ENCODE results near the gene ESRRA. TPM values are rescaled to one million over a fixed set of nuclear protein-coding genes. Genes with fewer than 3 reads are reported as not detected.

Gene ESRRA
- total and polyA plus RNA-seq, 2 of the 13 experiments (the other 11 are each of a cell fraction or from before 2014, with no cell fraction given), result 18.1 to 36.3 TPM

Small RNA genes within 50 kb of the gene (microRNA-seq; reads per million reads assigned to microRNA genes)
- gene MIR7155, result not detected

Small RNA genes within 50 kb of the gene (small RNA-seq; reads per million reads assigned to genes)
- gene MIR7155 (ENCODE audit: insufficient read depth in 2 of 3, insufficient read length in 3 of 3, low read depth in 2 of 3, low replicate concordance in 1 of 3) (0 reads per million in 3 experiments), gene RF00019 (ENCODE audit: insufficient read depth in 2 of 3, insufficient read length in 3 of 3, low read depth in 2 of 3, low replicate concordance in 1 of 3) (0 reads per million in 3 experiments)

Other genes with a start within 250 kb of the ESRRA start
- gene MACROD1, start 139.4 kb upstream of the ESRRA start, total RNA-seq (2016; rRNA removed; fragmentation: Illumina TruSeq; extraction: Trizol), result 34.5 and 39.6 TPM in 2 replicates
- gene MACROD1, start 139.4 kb upstream of the ESRRA start, polyA plus RNA-seq (2011; rRNA removed), result 23.1 and 33.3 TPM in 2 replicates
- gene STIP1, start 119.4 kb upstream of the ESRRA start, total RNA-seq (2016; rRNA removed; fragmentation: Illumina TruSeq; extraction: Trizol), result 217 and 245 TPM in 2 replicates
- 81.1 and 83.3 TPM in 2 replicates for gene STIP1, start 119.4 kb upstream of the ESRRA start, polyA plus RNA-seq (2011; rRNA removed)
- gene FERMT3, start 98.8 kb upstream of the ESRRA start, total RNA-seq (2016; rRNA removed; fragmentation: Illumina TruSeq; extraction: Trizol), result not detected in 2 replicates
- gene FERMT3, start 98.8 kb upstream of the ESRRA start, polyA plus RNA-seq (2011; rRNA removed), result 0.16 and 0.29 TPM in 2 replicates
- gene TRPT1, start 79.3 kb upstream of the ESRRA start, total RNA-seq (2016; rRNA removed; fragmentation: Illumina TruSeq; extraction: Trizol), result 21.0 and 24.8 TPM in 2 replicates
- 40.7 and 45.1 TPM in 2 replicates for gene TRPT1, start 79.3 kb upstream of the ESRRA start, polyA plus RNA-seq (2011; rRNA removed)
- 38.5 and 39.8 TPM in 2 replicates for gene NUDT22, start 79.2 kb upstream of the ESRRA start, total RNA-seq (2016; rRNA removed; fragmentation: Illumina TruSeq; extraction: Trizol)
- gene NUDT22, start 79.2 kb upstream of the ESRRA start, polyA plus RNA-seq (2011; rRNA removed), result 33.5 and 38.6 TPM in 2 replicates
- 7.1 and 10.3 TPM in 2 replicates for gene DNAJC4, start 75.0 kb upstream of the ESRRA start, total RNA-seq (2016; rRNA removed; fragmentation: Illumina TruSeq; extraction: Trizol)
- gene DNAJC4, start 75.0 kb upstream of the ESRRA start, polyA plus RNA-seq (2011; rRNA removed), result 60.8 and 70.9 TPM in 2 replicates
- gene VEGFB, start 70.9 kb upstream of the ESRRA start, total RNA-seq (2016; rRNA removed; fragmentation: Illumina TruSeq; extraction: Trizol), result 10.1 and 11.3 TPM in 2 replicates
- 9.0 and 10.8 TPM in 2 replicates for gene VEGFB, start 70.9 kb upstream of the ESRRA start, polyA plus RNA-seq (2011; rRNA removed)
- gene FKBP2, start 64.4 kb upstream of the ESRRA start, total RNA-seq (2016; rRNA removed; fragmentation: Illumina TruSeq; extraction: Trizol), result 29.4 and 53.3 TPM in 2 replicates
- gene FKBP2, start 64.4 kb upstream of the ESRRA start, polyA plus RNA-seq (2011; rRNA removed), result 30.1 and 36.0 TPM in 2 replicates
- gene PPP1R14B, start 58.6 kb upstream of the ESRRA start, total RNA-seq (2016; rRNA removed; fragmentation: Illumina TruSeq; extraction: Trizol), result 120 and 148 TPM in 2 replicates
- gene PPP1R14B, start 58.6 kb upstream of the ESRRA start, polyA plus RNA-seq (2011; rRNA removed), result 110 and 111 TPM in 2 replicates
- gene PLCB3, start 54.0 kb upstream of the ESRRA start, total RNA-seq (2016; rRNA removed; fragmentation: Illumina TruSeq; extraction: Trizol), result 11.0 and 13.8 TPM in 2 replicates
- 7.5 and 9.0 TPM in 2 replicates for gene PLCB3, start 54.0 kb upstream of the ESRRA start, polyA plus RNA-seq (2011; rRNA removed)
- 28.5 and 33.0 TPM in 2 replicates for gene BAD, start 20.9 kb upstream of the ESRRA start, total RNA-seq (2016; rRNA removed; fragmentation: Illumina TruSeq; extraction: Trizol)
- gene BAD, start 20.9 kb upstream of the ESRRA start, polyA plus RNA-seq (2011; rRNA removed), result 17.9 and 21.2 TPM in 2 replicates
- 10.3 and 13.2 TPM in 2 replicates for gene GPR137, start 19.7 kb upstream of the ESRRA start, total RNA-seq (2016; rRNA removed; fragmentation: Illumina TruSeq; extraction: Trizol)
- gene GPR137, start 19.7 kb upstream of the ESRRA start, polyA plus RNA-seq (2011; rRNA removed), result 8.5 and 10.4 TPM in 2 replicates
- not detected in 2 replicates for gene KCNK4, start 14.2 kb upstream of the ESRRA start, total RNA-seq (2016; rRNA removed; fragmentation: Illumina TruSeq; extraction: Trizol)
- gene KCNK4, start 14.2 kb upstream of the ESRRA start, polyA plus RNA-seq (2011; rRNA removed), result not detected in 2 replicates
- gene CATSPERZ, start 5.2 kb upstream of the ESRRA start, total RNA-seq (2016; rRNA removed; fragmentation: Illumina TruSeq; extraction: Trizol), result 0.22 and 0.73 TPM in 2 replicates
- 0.16 and 0.48 TPM in 2 replicates for gene CATSPERZ, start 5.2 kb upstream of the ESRRA start, polyA plus RNA-seq (2011; rRNA removed)
- 409 and 492 TPM in 2 replicates for gene TRMT112, start 12.0 kb downstream of the ESRRA start, total RNA-seq (2016; rRNA removed; fragmentation: Illumina TruSeq; extraction: Trizol)
- gene TRMT112, start 12.0 kb downstream of the ESRRA start, polyA plus RNA-seq (2011; rRNA removed), result 151 and 186 TPM in 2 replicates
- gene PRDX5, start 12.6 kb downstream of the ESRRA start, total RNA-seq (2016; rRNA removed; fragmentation: Illumina TruSeq; extraction: Trizol), result 215 and 266 TPM in 2 replicates
- gene PRDX5, start 12.6 kb downstream of the ESRRA start, polyA plus RNA-seq (2011; rRNA removed), result 288 and 311 TPM in 2 replicates
- 4.8 and 5.2 TPM in 2 replicates for gene CCDC88B, start 34.7 kb downstream of the ESRRA start, total RNA-seq (2016; rRNA removed; fragmentation: Illumina TruSeq; extraction: Trizol)
- 3.6 and 5.2 TPM in 2 replicates for gene CCDC88B, start 34.7 kb downstream of the ESRRA start, polyA plus RNA-seq (2011; rRNA removed)
- 8.9 and 14.2 TPM in 2 replicates for gene RPS6KA4, start 53.6 kb downstream of the ESRRA start, total RNA-seq (2016; rRNA removed; fragmentation: Illumina TruSeq; extraction: Trizol)
- 8.9 and 12.2 TPM in 2 replicates for gene RPS6KA4, start 53.6 kb downstream of the ESRRA start, polyA plus RNA-seq (2011; rRNA removed)